HG02852 (cell line): ENCODE measurements around the gene SSU72.
A peak's percentile ranks its signal among the peaks of the same experiment; 100 is the strongest.

Experiments used
- ATAC-seq: cut with Tn5 transposase; IDR thresholded peaks from one replicate; pipeline ENCODE4 v1.9.1; 2021; ENCODE audit warnings: mild to moderate bottlenecking, moderate library complexity; ENCODE audit not compliant: unreplicated experiment

The SSU72 gene

GRCh38 chr1:1574721-1575537 is at the start of gene SSU72:
Gene SSU72 (minus strand): TSS chr1:1574863. CDS start chr1:1574557, 306 bp downstream.
- peak; percentile 78 for ATAC-seq

- no peak for ATAC-seq
Observed at GRCh38 chr1:1623631-1624442, 49.2 kb upstream of the SSU72 start.

GRCh38 chr1:1623181-1623630 is 48.5 kb upstream of the SSU72 start:
- no peak for ATAC-seq

- ATAC-seq, result no peak
Observed at GRCh38 chr1:1622788-1623094, 48.1 kb upstream of the SSU72 start.

- ATAC-seq, result no peak
Observed at GRCh38 chr1:1622010-1622787, 47.5 kb upstream of the SSU72 start.

GRCh38 chr1:1621173-1622009 is 46.7 kb upstream of the SSU72 start:
- ATAC-seq, result no peak

GRCh38 chr1:1620433-1621139 is 45.9 kb upstream of the SSU72 start:
- no peak for ATAC-seq

GRCh38 chr1:1619917-1620361 is 45.3 kb upstream of the SSU72 start:
- ATAC-seq, result no peak

- no peak for ATAC-seq
Observed at GRCh38 chr1:1618396-1619068, 43.9 kb upstream of the SSU72 start.

- ATAC-seq, result no peak
Observed at GRCh38 chr1:1617925-1618324, 43.3 kb upstream of the SSU72 start.

- no peak for ATAC-seq
Observed at GRCh38 chr1:1617516-1617915, 42.9 kb upstream of the SSU72 start.

GRCh38 chr1:1616838-1617237 is 42.2 kb upstream of the SSU72 start:
- ATAC-seq, result no peak

- ATAC-seq, result peak; percentile 28
Observed at GRCh38 chr1:1616045-1616790, 41.6 kb upstream of the SSU72 start.

GRCh38 chr1:1615256-1616044 is 40.8 kb upstream of the SSU72 start, which contains the start of gene MIB2:
Gene MIB2 (plus strand): TSS chr1:1615500. CDS start chr1:1623453, 7,953 bp downstream.
- ATAC-seq, result peak; percentile 83

- no peak for ATAC-seq
Observed at GRCh38 chr1:1614954-1615255, 40.2 kb upstream of the SSU72 start.

- no peak for ATAC-seq
Observed at GRCh38 chr1:1614204-1614953, 39.7 kb upstream of the SSU72 start.

GRCh38 chr1:1613509-1614082 is 38.9 kb upstream of the SSU72 start:
- no peak for ATAC-seq
